Subcutaneous adipose tissue (tissue), 4 donors: ENCODE measurements around the gene LGR5. TPM values are rescaled to one million over a fixed set of nuclear protein-coding genes. Genes with fewer than 3 reads are reported as not detected.

ENCODE experiments used
- CTCF ChIP-seq: fragments of 450-650 bp; IDR thresholded peaks from one replicate; pipeline ENCODE4 v1.5.1; 2016; ENCODE audit warnings: low read depth, mild to moderate bottlenecking, control low read depth, antibody characterized with exemption, moderate library complexity
- total RNA-seq, 4 donors: library from RNA; depleted of rRNA; stranded (reverse); fragments of >200 nt; gene quantifications; one replicate each; pipeline ENCODE4 v1.1.0, GENCODE V29; 2016

LGR5 gene
- total RNA-seq, 4 donors from 2014 or later = 0.17 to 0.88 (median 0.35) TPM

DNA sequence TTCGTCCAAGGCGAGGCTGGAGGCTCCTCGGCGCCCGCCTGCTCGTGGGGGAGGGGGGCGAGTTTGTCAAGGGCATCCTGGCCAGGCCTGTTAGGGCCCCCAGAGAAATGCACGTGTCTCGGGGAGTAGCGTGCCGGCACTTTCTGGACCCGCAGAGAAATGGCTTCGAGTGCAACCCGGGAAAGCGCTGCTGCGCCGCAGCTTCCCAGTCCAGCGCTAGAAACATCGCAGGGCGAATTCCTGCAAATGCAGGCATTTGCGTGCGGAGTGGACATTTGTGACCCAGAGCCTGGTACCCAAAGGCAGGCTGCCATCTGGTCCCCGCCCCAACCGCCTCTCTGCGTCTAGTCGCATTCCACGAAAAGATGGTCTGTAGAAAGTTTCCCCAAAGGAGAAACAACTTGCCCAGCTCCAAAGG, 756 bp downstream of the LGR5 start:
- TF ChIP-seq CTCF = no peak

DNA sequence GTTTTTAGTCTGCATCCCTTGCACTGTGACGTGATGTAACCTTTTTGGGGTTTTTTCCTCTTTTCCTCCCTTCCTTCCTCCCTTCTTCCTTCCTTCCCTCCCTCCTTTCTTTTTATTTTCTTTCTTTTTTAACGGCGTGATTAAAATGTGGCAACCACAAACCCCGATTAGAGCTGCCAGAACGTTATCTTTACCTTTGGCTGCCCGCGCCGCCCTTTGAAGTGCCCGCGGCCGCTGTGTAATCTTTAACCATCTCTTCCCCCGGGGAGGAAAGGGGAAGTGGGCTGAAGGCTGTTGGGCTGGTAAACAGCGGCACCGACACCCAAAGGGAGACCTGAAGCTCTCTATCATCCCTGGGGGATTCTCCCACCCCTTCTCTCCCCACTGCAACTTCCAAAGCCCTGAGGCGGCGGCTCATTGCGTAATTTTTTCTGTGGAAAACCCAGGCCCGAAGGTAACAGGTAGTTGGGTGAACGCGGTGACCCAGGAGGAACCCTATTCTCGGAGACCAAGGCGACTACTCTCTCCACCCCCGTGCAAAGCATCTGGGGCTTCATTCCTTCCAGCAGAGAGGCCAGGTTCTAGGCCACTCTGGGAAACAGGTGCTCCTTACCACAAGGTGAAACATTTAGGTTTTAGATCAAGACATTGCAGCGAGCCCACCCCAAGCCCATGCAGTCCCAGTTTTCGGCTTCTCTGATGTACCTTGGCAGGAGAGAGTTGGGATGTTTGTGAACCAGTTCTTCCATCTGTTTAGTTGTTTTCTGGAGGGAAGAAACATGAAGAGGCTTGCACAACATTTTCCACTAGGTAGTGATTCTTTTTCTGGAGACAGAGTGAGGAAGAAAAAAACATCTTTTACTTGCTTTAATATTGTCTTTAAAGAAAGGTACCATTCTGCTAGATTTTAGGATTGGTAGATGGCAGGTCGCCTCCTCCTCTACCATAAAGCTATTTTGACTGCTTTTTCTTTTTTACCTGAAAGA, 1.5 kb downstream of the LGR5 start:
- TF ChIP-seq CTCF = no peak

DNA sequence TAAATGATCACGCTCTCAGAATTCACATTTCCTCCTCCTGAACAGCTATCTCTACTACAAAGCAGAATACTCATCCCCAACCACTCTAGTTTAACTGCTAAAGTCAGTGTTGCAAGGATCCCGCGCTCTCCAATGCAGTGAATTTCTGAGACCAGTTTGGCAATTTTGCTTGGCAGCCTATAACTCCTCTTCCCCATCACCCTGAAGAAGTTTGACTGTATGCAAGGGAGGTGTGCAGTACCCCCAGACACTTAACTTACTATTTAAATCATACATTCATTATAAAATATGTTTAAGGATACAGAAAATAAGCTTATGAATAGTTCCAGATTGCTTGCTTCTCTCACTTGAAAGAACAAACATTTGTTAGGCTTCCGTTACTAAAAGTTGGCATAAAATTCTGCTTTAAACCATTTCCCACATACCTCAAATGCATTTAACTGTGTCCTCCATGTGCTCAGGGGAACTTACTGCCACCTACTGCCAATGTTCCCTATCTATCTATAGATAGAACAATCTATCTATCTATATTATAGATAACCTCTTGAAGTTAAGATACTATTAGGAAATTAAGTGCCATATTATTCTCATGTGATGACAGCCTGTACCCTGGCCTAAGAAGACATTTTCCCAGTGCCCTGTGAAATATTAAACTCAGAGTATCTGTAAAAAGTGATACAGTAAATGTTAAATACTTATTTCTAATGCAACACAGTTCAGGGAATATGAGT, 2.4 kb downstream of the LGR5 start:
- TF ChIP-seq CTCF = no peak

- TF ChIP-seq CTCF = no peak
Observed at GRCh38 chr12:71442567-71442931, 3.0 kb downstream of the LGR5 start.

DNA sequence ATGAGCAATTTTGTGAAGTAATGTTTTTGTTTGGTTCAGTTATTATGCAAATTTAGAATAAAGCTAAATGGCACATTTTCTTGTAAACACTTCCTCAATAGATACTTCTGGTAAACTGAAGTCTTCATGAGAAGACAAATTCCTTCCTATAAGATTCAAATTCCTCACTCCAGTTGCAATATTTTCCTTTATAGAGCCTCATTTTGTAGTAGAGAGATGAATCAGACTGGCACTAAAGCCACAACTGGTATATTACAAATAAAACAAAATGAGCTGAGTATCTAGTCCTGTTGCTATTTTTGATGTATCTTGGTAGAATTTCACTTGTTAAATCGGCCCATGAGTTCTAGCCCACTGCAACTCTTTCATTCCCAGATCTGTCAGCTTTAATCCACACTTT, 5.5 kb downstream of the LGR5 start:
- no peak for TF ChIP-seq CTCF

GRCh38 chr12:71447691-71448132, 8.1 kb downstream of the LGR5 start:
- TF ChIP-seq CTCF = no peak

DNA sequence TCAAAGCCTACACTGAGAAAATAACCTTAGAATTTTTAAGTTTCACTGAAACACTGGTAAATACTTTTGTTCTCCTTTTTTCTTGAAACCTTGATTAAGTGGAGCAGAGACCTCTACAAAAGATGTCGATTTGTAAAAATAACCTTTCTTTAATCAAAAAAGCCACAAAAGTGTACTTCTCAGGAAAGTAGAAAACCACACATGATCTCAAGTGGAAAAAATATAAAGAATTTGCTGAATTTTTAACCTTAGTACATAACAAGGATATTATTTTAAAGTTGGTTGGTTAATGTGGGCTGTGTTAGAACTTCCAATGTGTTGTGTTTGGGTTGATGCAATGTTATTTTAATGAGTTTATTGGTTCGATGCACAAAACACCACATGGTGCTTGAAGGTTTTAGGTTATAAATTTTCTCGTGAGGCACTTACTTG, 8.6 kb downstream of the LGR5 start:
- no peak for TF ChIP-seq CTCF
